ENCODE data around the gene DNAH2.
"Not testable (repeated sequence)": the region's sequence is repeated elsewhere in the genome, so short reads cannot be mapped to it uniquely, and the experiment has no call there.

DNAH2 gene

GRCh38 chr17:7809086-7809790, 91.7 kb downstream of the DNAH2 start:
- H3K79me2 ChIP-seq (ENCODE audit: low read length) = no peaks in the 10 kb centered on the region
- no peak overlapping the region for H2AFZ ChIP-seq (ENCODE audit: low read depth, low read length)
- no peak overlapping the region for H3K27ac ChIP-seq (ENCODE audit: low read length)
- no peak overlapping the region for H3K4me3 ChIP-seq (ENCODE audit: low read length)
- H3K27me3 ChIP-seq (ENCODE audit: low read depth, low read length) = no peaks in the 10 kb centered on the region
- no peak overlapping the region for H3K9ac ChIP-seq (ENCODE audit: low read length)
- H3K9me3 ChIP-seq (ENCODE audit: insufficient read depth, low read length) = no peaks in the 10 kb centered on the region
- no peak overlapping the region for H3K4me2 ChIP-seq (ENCODE audit: low read length)
- H4K20me1 ChIP-seq (ENCODE audit: insufficient read depth, low read length) = no peaks in the 10 kb centered on the region
- TF ChIP-seq EZH2phosphoT487 (IDR thresholded peaks at IDR 0.05; ENCODE audit: low read depth) (no peak), CTCF (IDR thresholded peaks at IDR 0.05; ENCODE audit: low read depth, low read length) (no peak)
- H3K4me1 ChIP-seq (ENCODE audit: low read length) = peaks cover 3% of the 10 kb centered on the region; the same call in 1 of the 2 replicates
- H3K36me3 ChIP-seq (replicated peaks; ENCODE audit: low read depth, low read length) = no peaks in the 10 kb centered on the region

- H4K20me1 ChIP-seq (ENCODE audit: insufficient read depth, low read length); H3K27me3 ChIP-seq (ENCODE audit: low read depth, low read length); H2AFZ ChIP-seq (ENCODE audit: low read depth, low read length); H3K4me2 ChIP-seq (ENCODE audit: low read length); H3K27ac ChIP-seq (ENCODE audit: low read length); H3K9ac ChIP-seq (ENCODE audit: low read length); H3K36me3 ChIP-seq (replicated peaks; ENCODE audit: low read depth, low read length); H3K79me2 ChIP-seq (ENCODE audit: low read length); H3K9me3 ChIP-seq (ENCODE audit: insufficient read depth, low read length); H3K4me3 ChIP-seq (ENCODE audit: low read length); H3K4me1 ChIP-seq (ENCODE audit: low read length): not testable (repeated sequence)
Measured at GRCh38 chr17:7809791-7810343, 92.3 kb downstream of the DNAH2 start.

GRCh38 chr17:7811251-7811650, 93.7 kb downstream of the DNAH2 start:
- H3K4me2 ChIP-seq (ENCODE audit: low read length) = no peak overlapping the region

GRCh38 chr17:7814969-7815368, 97.4 kb downstream of the DNAH2 start:
- Histone ChIP-seq H3K9ac (ENCODE audit: low read length) (no peak overlapping the region), H3K36me3 (replicated peaks; ENCODE audit: low read depth, low read length) (no peaks in the 10 kb centered on the region), H3K4me2 (ENCODE audit: low read length) (no peak overlapping the region), H3K4me1 (ENCODE audit: low read length) (no peaks in the 10 kb centered on the region), H3K4me3 (ENCODE audit: low read length) (no peak overlapping the region), H3K27ac (ENCODE audit: low read length) (no peak overlapping the region), H3K79me2 (ENCODE audit: low read length) (no peaks in the 10 kb centered on the region), H2AFZ (ENCODE audit: low read depth, low read length) (no peak overlapping the region), H4K20me1 (ENCODE audit: insufficient read depth, low read length) (no peaks in the 10 kb centered on the region), H3K27me3 (ENCODE audit: low read depth, low read length) (no peaks in the 10 kb centered on the region), H3K9me3 (ENCODE audit: insufficient read depth, low read length) (no peaks in the 10 kb centered on the region)
- TF ChIP-seq CTCF (IDR thresholded peaks at IDR 0.05; ENCODE audit: low read depth, low read length) (no peak), EZH2phosphoT487 (IDR thresholded peaks at IDR 0.05; ENCODE audit: low read depth) (no peak)

More at GRCh38 chr17:7811251-7811650, 93.7 kb downstream of the DNAH2 start:
- H2AFZ ChIP-seq (ENCODE audit: low read depth, low read length) = no peak overlapping the region
- no peak overlapping the region for H3K4me3 ChIP-seq (ENCODE audit: low read length)
- no peaks in the 10 kb centered on the region for H3K36me3 ChIP-seq (replicated peaks; ENCODE audit: low read depth, low read length)
- TF ChIP-seq CTCF (IDR thresholded peaks at IDR 0.05; ENCODE audit: low read depth, low read length) (no peak), EZH2phosphoT487 (IDR thresholded peaks at IDR 0.05; ENCODE audit: low read depth) (no peak)
- no peaks in the 10 kb centered on the region for H3K79me2 ChIP-seq (ENCODE audit: low read length)
- no peaks in the 10 kb centered on the region for H3K9me3 ChIP-seq (ENCODE audit: insufficient read depth, low read length)
- no peaks in the 10 kb centered on the region for H4K20me1 ChIP-seq (ENCODE audit: insufficient read depth, low read length)
- H3K4me1 ChIP-seq (ENCODE audit: low read length) = peaks cover 3% of the 10 kb centered on the region; the same call in 1 of the 2 replicates
- H3K27me3 ChIP-seq (ENCODE audit: low read depth, low read length) = no peaks in the 10 kb centered on the region
- no peak overlapping the region for H3K9ac ChIP-seq (ENCODE audit: low read length)
- H3K27ac ChIP-seq (ENCODE audit: low read length) = no peak overlapping the region

Measured in OCI-LY3 (cell line).